Effector memory CD4-positive, alpha-beta T cell (primary cell): ENCODE measurements around the gene PPP2R5C.

Source experiments
- DNase-seq, 3 donors: peaks; one replicate each; pipeline ENCODE4 v3.0.0-alpha.2; 2020
- H3K27ac ChIP-seq: 2 replicates; pipeline ENCODE4 v1.7.0; 2013; ENCODE audit warnings: mild to moderate bottlenecking, low read length, moderate library complexity; ENCODE audit not compliant: insufficient read depth, poor library complexity, severe bottlenecking
- H3K27me3 ChIP-seq: replicated peaks from 2 replicates; pipeline ENCODE4 v1.7.0; 2013; ENCODE audit warnings: mild to moderate bottlenecking, low read length; ENCODE audit not compliant: insufficient read depth, control insufficient read depth, poor library complexity, severe bottlenecking
- H3K36me3 ChIP-seq: 2 replicates; pipeline ENCODE4 v1.7.0; 2013; ENCODE audit warnings: mild to moderate bottlenecking, low read length, moderate library complexity; ENCODE audit not compliant: control insufficient read depth, insufficient read depth
- H3K4me1 ChIP-seq: 2 replicates; pipeline ENCODE4 v1.7.0; 2013; ENCODE audit warnings: low read length, mild to moderate bottlenecking; ENCODE audit not compliant: control insufficient read depth, insufficient read depth, poor library complexity, severe bottlenecking
- H3K4me3 ChIP-seq: 2 replicates; pipeline ENCODE4 v1.7.0; 2013; ENCODE audit warnings: low read length, low read depth, mild to moderate bottlenecking; ENCODE audit not compliant: insufficient read depth, poor library complexity, severe bottlenecking
- H3K9me3 ChIP-seq: 2 replicates; pipeline ENCODE4 v1.7.0; 2013; ENCODE audit warnings: mild to moderate bottlenecking, low read length, moderate library complexity; ENCODE audit not compliant: control insufficient read depth

Gene PPP2R5C

DNA sequence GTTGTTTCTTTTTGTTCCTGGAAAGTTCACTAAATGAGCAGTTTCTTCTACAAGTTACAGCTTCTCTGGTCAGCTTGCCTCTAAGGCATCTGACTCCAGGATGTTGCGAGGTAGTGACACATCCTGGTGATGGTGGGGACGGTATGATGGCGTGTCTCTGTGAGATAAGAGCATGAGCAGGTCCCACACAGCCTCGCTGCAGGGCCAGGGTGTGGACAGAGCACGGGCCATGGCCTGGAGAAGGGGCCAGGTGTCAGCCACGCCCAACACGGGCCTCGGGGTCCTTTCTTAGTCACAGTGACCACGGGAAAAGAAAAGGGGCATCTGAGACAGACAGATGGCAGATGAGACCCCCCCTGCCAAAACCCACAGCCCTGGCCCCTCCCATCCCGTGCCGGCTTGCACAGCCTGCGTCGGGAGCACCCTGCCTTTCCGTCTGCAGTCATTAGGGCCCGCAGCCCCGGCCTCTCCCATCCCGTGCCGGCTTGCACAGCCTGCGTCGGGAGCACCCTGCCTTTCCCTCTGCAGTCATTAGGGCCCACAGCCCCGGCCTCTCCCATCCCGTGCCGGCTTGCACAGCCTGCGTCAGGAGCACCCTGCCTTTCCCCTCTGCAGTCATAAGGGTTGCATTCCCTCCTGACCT, 123.5 kb downstream of the PPP2R5C start:
- H3K4me1 ChIP-seq = no peaks in the 10 kb centered on the region
- peaks cover 80% of the 10 kb centered on the region for H3K36me3 ChIP-seq
- H3K27me3 ChIP-seq = no peaks in the 10 kb centered on the region
- DNase-seq = no peak
- no peaks in the 10 kb centered on the region for H3K9me3 ChIP-seq
- H3K27ac ChIP-seq = no peak overlapping the region
- no peak overlapping the region for H3K4me3 ChIP-seq

DNA sequence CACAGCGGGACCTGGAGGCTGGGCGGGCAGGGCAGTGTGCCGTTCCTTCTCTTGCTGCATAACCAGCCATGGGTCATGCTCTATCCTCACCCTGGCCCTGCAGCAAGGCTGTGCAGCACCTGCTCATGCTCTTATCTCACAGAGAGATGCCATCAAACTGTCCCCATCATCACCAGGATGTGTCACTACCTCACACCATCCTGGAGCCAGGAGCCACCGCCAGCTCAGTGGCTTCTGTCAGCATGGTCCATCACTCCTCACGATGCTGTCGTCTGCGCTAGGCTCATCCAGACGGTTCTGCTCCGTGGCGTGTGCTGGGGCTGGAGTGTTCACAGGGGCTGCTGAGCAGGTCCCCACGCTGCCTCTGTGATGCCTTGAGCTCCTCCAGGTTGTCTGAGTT, 125.7 kb downstream of the PPP2R5C start:
- no peaks in the 10 kb centered on the region for H3K4me1 ChIP-seq
- H3K27me3 ChIP-seq = no peaks in the 10 kb centered on the region
- no peak overlapping the region for H3K27ac ChIP-seq
- H3K36me3 ChIP-seq = peaks cover 92% of the 10 kb centered on the region
- no peak overlapping the region for H3K4me3 ChIP-seq
- no peak for DNase-seq
- H3K9me3 ChIP-seq = no peaks in the 10 kb centered on the region

DNA sequence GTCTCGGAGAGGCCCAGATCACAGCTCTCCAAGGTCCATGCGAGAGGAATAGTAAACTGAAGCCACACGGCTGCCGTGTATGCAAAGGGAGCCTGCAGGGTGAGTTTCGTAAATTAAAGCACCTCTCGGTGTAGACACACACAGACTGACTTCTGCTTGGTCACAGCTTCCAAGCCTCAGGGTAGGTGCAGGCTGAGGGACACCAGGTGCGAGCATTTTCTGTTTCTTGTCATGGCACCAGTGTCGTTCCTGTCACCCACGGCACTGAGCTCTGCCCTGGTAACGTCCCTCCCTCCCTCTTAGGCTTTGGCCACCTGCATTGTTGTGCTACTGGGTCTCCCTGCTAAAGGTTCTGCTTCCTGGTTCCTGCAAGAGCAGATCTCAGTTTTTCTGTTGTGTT, 126.7 kb downstream of the PPP2R5C start:
- H3K27me3 ChIP-seq = no peaks in the 10 kb centered on the region
- DNase-seq = no peak
- no peaks in the 10 kb centered on the region for H3K9me3 ChIP-seq
- H3K4me3 ChIP-seq = no peak overlapping the region
- no peak overlapping the region for H3K27ac ChIP-seq
- no peaks in the 10 kb centered on the region for H3K4me1 ChIP-seq
- H3K36me3 ChIP-seq = peaks cover 93% of the 10 kb centered on the region

DNA sequence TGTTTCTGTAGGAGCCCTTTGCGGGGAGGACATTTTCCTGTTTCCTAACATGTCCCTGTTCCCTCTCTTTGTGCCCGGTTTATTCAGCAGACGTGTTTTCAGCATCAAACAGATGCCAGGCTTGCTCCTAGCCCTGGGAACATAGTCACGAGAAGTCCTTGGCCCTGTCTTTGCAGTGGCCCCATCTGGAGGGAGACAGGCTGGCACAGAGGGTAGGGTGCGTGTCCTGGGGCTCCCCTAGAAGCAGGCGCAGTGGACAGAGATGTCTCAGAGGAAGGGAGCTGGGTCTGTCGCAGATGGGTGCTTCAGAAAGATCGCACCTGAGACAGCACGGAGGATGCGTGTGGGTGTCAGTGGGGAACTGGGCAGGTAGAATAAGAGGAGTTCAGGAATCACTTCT, 127.9 kb downstream of the PPP2R5C start:
- H3K36me3 ChIP-seq = peaks cover 93% of the 10 kb centered on the region
- H3K27me3 ChIP-seq = no peaks in the 10 kb centered on the region
- no peak overlapping the region for H3K27ac ChIP-seq
- no peak for DNase-seq
- no peaks in the 10 kb centered on the region for H3K4me1 ChIP-seq
- no peaks in the 10 kb centered on the region for H3K9me3 ChIP-seq
- H3K4me3 ChIP-seq = no peak overlapping the region

DNA sequence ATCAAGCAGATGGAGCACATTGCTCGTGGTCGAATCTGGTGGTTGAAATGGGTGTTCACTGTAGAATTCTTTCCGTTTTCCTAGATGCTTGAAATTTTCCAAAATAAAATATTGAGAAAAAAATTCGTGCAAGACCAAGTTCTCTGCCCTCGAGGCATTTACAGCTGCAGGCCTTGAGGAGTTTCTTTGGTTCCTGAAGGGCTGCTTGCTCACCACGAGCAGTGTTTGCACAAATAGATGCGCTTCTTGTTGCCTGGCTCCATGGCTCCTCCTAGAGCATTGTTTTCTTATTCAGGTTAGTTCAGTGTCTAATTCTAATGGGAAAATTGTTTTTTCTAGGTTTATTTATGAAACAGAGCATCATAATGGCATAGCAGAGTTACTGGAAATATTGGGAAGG, 128.4 kb downstream of the PPP2R5C start:
- Histone ChIP-seq H3K27me3 (no peaks in the 10 kb centered on the region), H3K4me1 (no peaks in the 10 kb centered on the region), H3K4me3 (no peak overlapping the region), H3K9me3 (no peaks in the 10 kb centered on the region), H3K36me3 (peaks cover 93% of the 10 kb centered on the region), H3K27ac (no peak overlapping the region)
- no peak for DNase-seq

DNA sequence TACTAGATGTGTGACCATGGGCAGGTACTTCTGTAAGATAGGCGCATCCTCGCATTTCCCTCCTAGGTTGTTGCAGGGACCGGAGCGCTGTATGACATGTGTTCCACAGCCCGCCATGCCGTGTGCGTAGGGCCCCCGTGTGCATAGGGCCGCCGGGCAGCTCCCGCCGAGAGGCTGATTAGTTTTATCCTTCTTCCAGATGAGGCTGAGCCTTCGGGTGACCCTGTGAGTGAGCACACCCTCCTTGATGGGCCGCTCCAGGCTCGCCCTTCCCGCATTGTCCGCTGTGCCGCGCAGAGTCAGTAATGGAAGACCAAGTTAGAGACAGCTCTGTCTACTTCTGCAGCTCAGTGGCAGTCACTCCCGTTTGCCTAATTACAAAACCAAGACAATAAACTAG, 130.0 kb downstream of the PPP2R5C start:
- H3K4me1 ChIP-seq = no peaks in the 10 kb centered on the region
- DNase-seq = no peak
- no peak overlapping the region for H3K4me3 ChIP-seq
- H3K36me3 ChIP-seq = peaks cover 90% of the 10 kb centered on the region
- no peak overlapping the region for H3K27ac ChIP-seq
- H3K27me3 ChIP-seq = no peaks in the 10 kb centered on the region
- no peaks in the 10 kb centered on the region for H3K9me3 ChIP-seq

DNA sequence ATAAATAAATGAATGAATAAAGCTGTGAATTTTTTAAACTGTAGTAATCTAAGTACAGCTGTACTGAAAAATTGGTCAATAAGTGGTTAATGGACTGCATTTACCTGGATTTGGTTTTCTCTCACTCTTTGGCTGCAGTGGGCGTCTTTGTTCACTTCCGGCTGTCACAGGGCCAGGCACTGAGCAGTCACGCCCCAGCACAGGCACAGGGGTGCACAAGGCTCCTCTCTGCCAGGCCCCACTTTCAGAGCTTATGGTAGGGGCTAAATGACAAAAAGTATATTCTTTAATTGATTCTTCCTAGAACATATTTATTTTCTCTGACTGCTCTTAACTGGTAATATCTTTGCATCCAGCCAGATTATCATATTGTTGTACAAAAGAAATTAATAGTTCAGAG, 132.2 kb downstream of the PPP2R5C start:
- DNase-seq = no peak
- Histone ChIP-seq H3K36me3 (peaks cover 89% of the 10 kb centered on the region), H3K9me3 (no peaks in the 10 kb centered on the region), H3K4me1 (no peaks in the 10 kb centered on the region), H3K27me3 (no peaks in the 10 kb centered on the region), H3K27ac (no peak overlapping the region), H3K4me3 (no peak overlapping the region)

DNA sequence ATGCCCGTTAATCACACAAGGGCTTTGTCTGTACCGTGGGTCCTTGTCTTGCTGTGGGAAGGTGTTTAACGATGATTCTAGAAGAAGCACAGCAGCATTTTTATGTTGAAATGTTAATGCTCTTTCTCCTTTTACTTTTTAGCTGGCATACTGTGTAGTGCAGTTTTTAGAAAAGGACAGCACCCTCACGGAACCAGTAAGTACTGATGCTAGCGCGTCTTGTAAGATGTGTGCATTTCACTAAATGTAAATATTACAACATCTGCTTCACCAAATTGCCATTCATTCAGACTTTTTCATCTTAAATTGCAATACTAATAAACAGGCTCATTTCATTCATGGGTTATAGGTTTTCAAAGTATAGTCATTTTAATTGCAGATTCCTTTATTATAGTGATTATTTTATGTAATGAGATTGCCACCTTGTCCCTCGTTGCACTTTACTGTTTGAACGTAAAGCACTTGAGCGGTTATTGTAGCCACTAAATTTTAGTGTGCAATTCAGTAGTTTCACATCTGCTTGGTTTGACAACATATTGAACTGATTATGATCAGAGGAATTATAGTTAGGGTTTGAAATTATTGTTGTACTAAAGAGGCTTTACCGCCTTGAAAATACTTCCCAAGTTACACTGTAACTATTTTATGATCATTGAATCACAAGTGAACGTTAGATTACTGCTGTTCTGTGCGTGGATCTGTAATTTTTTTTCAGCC, 133.0 kb downstream of the PPP2R5C start:
- no peak overlapping the region for H3K4me3 ChIP-seq
- no peaks in the 10 kb centered on the region for H3K4me1 ChIP-seq
- no peak for DNase-seq
- H3K36me3 ChIP-seq = peaks cover 90% of the 10 kb centered on the region
- no peaks in the 10 kb centered on the region for H3K9me3 ChIP-seq
- no peak overlapping the region for H3K27ac ChIP-seq
- H3K27me3 ChIP-seq = no peaks in the 10 kb centered on the region

DNA sequence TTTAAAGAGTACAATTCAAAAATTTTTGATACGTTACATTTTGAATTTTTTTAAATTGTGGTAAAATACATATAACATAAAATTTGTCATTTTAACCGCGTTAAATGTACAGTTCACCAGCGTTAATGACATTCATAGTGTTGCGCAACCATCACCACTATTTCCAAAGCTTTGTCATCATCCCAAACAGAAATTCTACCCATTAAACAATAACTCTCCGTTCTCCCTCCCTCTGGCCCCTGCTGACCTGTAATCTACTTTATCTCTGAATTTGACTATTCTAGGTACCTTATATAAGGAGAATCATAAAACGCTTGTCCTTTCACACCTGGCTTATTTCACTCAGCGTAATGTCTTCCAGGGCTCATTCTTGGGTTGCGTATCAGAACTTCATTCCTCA, 133.7 kb downstream of the PPP2R5C start:
- Histone ChIP-seq H3K36me3 (peaks cover 88% of the 10 kb centered on the region), H3K27me3 (no peaks in the 10 kb centered on the region), H3K27ac (no peak overlapping the region), H3K4me1 (no peaks in the 10 kb centered on the region), H3K4me3 (no peak overlapping the region), H3K9me3 (no peaks in the 10 kb centered on the region)
- DNase-seq = no peak

DNA sequence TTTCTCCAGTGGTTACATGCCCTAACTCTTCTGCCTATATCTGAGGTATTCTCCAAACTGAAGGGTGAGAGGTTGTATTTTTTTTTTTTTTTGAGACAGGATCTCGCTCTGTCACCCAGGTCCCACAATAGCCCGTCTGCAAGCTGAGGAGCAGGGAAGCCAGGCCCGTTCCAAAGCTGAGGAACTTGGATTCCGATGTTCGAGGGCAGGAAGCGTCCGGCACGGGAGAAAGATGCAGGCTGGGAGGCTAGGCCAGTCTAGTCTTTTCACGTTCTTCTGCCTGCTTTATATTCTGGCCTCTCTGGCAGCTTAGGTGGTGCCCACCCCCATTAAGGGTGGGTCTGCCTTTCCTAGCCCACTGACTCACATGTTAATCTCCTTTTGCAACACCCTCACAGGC, 135.8 kb downstream of the PPP2R5C start:
- H3K36me3 ChIP-seq = peaks cover 92% of the 10 kb centered on the region
- H3K4me3 ChIP-seq = no peak overlapping the region
- H3K27ac ChIP-seq = no peak overlapping the region
- no peak for DNase-seq
- no peaks in the 10 kb centered on the region for H3K4me1 ChIP-seq
- H3K27me3 ChIP-seq = no peaks in the 10 kb centered on the region
- no peaks in the 10 kb centered on the region for H3K9me3 ChIP-seq
